H4 (cell line): ENCODE data around the gene CC2D1B. TPM values are rescaled to one million over a fixed set of nuclear protein-coding genes. Genes with fewer than 3 reads are reported as not detected.

Experiments
- DNase-seq: peaks from one replicate; pipeline ENCODE4 v3.0.0-alpha.2; 2015; ENCODE audit warnings: low spot score
- total RNA-seq: library from RNA; depleted of rRNA; stranded (reverse); fragments of >200 nt; shearing (Covaris generic); gene quantifications from 2 replicates; pipeline ENCODE4 v1.2.3, GENCODE V29; 2014

The CC2D1B gene
- total RNA-seq, 1 experiment from 2014 or later = 23.0 TPM

DNA sequence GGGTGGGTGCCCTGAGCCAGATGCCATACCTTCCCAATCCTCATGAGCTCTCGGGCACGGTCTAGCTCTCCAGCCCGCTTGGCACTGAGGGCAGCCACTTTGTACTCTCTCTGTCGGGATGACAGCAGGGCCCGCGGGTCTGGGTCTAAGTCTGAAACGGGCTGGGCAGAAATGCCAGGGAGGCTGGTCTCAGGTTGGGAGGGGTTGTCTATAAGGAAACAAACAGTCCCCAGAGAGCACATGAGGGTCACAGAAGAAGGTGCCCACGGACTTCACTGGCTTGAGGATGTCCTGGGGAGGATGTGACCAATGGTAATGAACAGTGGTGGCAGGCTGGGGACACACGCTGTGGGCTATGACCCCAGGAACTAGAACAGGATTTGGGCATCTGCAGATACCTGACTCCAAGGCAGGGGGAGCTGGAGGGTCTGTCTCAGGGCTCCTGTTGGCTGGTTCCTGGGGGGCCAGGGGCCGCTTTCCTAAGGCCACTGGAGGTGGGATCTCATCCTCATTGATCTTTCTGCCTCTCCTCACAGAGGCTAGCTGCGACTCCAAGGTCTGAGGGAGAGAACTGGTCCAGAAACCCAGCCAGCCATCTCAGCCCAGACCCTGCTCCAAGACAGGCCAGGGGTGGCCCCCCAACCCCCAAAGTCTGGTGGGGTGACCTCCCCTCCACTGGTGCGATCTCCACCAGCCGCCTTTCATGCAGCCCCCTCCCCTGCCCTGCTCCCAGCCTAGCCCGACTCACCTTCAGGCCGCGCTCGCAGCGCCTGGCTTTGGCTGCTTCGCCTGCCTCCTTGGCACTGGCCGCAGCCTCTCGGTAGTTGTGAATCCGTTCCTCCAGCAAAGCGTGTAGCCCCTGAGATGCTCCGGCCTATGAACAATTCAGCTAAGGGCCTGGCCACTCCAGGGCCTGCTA lies 6.1 kb downstream of the CC2D1B start:
- DNase-seq = no peak

GRCh38 chr1:52358851-52359497 lies 7.0 kb downstream of the CC2D1B start:
- DNase-seq = no peak

DNA sequence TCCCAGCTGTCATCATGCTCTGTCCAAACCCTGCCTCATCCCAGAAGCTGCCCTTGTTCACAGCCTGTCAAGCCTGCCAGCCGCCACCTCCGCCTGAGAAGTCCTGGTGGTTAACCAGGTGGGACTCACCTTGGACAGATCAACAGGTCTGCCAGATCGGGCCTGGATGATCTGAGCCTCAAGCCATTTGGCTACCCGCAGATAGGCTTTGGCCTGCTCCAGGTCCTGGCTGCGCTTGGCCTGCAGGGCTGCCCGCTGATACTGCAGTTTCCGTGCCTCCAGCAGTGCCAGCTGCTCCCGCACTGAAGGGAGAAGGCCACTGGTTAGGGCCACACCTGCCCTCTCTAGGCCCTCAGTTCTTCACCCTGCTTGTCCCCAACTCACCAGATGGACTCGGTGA lies 8.6 kb downstream of the CC2D1B start:
- DNase-seq = no peak

GRCh38 chr1:52356818-52357355 lies 9.1 kb downstream of the CC2D1B start:
- no peak for DNase-seq

DNA sequence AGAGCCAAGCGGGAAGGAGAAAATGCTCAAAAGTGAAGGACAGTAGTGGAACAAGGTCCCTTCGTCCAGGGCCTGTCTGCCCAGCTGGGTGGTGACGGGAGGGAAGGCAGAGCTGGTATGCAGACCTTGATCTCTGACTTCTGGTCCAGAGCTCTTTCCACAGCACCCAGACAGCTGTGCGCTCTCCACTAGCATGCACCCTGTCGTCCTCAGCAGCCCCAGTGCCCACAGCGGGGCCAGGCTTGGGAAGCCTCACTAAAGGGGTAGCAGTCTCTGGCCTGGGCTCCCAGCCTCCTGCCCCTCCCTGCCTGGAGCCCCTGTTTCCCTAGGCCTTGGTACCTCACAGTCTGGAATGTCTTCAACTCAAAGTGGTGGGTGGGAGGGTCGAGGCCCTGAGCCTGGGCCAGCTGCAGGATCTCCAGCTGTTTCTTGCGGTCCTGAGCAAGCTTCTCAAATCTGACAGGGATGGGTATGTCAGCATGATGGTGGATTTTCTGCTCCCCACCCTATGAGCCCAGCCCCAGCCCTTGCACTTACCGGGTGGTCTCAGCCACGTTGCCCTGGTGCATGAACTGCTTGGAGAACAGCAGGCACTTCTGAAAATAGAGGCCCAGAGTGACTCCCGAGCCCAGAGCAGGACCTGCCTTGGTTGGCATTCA lies 10.0 kb downstream of the CC2D1B start:
- DNase-seq = no peak

DNA sequence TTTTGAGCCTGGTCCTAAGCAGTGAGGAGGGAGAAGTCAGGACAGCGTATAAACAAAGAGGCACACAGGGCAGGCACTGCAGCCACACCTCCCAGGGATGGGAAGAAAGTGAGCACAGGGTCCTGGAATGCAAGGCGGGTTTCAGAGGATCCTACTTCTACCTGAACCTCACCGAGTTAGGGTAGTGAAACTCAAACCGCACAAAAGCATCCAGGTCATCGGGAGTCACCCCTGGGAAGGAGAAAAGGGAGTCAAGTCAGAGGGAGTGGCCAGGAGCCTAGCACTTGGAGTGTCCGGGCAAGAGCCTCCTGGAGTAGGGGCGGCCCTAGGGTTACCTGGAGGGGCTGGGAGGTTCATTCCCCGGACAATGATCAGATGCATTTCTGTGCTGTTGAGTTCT lies 10.6 kb downstream of the CC2D1B start:
- no peak for DNase-seq

GRCh38 chr1:52352690-52353089 lies 13.3 kb downstream of the CC2D1B start:
- DNase-seq = no peak

GRCh38 chr1:52348704-52349300 lies 17.2 kb downstream of the CC2D1B start:
- no peak for DNase-seq

DNA sequence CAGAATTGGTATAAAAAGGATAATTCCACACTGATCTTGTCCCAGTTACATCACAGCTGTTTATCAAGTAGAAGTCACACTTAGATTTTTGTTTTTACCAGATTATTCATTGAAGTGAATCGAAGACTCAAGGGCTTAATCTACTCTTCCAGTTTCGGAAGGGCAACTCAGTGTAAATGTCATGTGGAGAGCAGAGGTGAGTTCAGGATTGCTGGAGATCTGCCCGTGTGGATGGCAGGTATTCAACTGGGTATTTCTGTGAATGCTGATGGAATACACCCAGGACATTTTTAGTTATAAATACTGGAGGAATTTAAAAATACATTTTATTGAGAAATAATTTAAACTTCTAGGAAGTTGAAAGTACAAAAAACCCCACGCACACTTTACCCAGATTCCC lies 19.4 kb downstream of the CC2D1B start:
- DNase-seq = no peak

GRCh38 chr1:52345252-52345651 lies 20.8 kb downstream of the CC2D1B start:
- DNase-seq = no peak

DNA sequence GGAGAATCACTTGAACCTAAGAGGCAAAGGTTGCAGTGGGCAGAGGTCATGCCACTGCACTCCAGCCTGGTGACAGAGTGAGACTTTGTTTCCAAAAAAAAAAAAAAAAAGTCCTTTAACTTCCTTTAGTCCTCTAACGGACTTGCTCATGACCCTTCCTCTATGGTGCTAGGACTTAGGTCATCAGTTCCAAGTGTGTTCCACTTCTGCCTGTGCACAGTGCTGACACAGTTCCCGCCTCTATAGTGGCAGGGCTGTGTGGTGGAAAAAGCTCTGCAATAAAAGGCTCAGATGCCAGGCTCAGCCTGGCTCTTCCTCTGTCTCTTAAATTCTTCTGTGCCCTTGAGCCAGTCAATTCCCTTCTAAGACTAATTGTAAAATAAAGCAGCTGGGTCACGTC lies 22.0 kb downstream of the CC2D1B start:
- DNase-seq = no peak

GRCh38 chr1:52341655-52342260 lies 24.2 kb downstream of the CC2D1B start:
- no peak for DNase-seq

GRCh38 chr1:52337439-52337838 lies 28.6 kb downstream of the CC2D1B start:
- no peak for DNase-seq

DNA sequence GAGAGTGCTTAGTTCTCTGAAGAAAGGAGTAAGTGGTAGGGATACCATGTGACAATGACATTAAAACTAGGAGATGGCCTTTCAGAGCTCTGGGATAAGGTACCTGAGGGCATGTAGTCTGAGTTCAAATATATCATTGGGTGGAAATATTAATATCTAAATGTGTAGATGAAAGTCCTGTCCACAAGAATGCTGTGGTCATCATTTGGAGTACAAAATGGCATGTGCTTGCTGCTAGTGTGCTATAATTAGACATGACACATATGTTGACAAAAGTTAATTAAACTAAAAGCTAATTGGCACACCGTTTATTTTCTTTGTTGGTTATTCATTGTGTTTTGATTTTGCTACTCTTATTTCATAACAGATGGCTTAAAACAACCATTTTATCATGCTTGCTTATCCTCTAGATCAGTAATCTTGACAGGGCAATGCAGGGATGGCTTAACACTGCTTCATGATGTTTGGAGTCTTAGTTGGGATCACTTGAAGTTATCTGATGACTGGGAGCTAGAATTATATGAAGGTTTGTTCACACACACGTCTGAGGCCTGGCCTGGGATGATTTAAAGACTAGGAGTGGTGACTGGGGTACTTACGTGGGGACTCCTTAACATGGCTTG lies 31.0 kb downstream of the CC2D1B start:
- no peak for DNase-seq

GRCh38 chr1:52332411-52332810 lies 33.6 kb downstream of the CC2D1B start:
- no peak for DNase-seq

- DNase-seq = no peak
Observed at GRCh38 chr1:52328615-52329014, 37.4 kb downstream of the CC2D1B start.

GRCh38 chr1:52325786-52326185 lies 40.2 kb downstream of the CC2D1B start:
- no peak for DNase-seq

GRCh38 chr1:52323731-52324130 lies 42.3 kb downstream of the CC2D1B start:
- no peak for DNase-seq

DNA sequence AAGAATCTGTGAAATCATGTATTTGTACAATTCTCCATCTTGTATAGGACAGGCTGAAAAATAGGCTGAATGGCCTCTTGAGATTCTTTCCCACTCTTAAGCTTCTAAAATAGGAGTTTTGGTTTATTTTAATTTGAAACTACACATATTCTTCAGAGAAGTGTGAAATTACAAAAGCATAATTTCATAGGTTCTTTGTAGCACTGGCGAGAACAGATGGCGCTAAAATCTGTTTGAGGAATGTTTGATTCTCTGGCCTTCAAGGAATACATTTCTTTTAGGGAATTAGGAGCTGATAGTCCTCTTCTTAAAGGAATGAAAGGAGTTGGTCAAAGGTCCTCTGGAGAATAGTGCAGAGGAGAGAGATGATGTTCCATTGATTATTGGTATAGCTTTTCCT lies 44.9 kb downstream of the CC2D1B start:
- no peak for DNase-seq

DNA sequence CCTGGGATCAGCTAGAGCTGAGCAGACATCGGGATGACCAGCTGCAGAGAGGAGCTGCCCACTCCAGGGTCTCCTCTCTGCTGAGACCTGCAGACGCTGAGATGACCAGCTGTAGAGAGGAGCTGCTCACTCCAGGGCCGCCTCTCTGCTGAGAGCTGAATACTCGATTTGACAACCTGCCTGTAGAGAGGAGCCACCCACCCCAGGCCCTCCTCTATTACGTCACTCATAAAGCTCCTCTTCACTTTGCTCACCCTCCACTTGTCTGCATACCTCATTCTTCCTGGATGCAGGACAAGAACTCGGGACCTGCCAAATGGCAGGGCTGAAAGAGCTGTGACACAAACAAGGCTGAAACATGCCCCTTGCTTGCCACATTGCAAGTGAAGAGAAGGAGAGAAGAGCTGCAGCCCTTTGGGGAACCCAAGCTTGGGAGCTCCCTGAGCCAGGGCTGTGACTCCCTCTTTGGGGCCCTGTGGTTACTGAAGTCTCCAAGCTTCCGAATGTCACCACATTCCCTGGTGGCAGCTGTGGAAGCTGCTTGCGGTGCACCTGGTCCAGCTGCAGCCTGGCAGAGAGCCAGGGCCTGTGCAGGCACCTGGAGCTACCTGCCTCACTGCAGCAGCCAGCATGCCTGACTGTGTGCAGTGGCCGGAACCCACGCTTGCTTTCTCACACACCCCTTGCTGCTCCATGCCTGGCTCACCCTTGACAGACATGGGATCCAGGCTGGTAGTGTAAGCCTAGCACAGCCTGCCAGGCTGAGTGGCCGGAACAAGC lies 59.6 kb downstream of the CC2D1B start:
- DNase-seq = no peak
